Inflammatory macrophage (primary cell): ENCODE data around the gene C11orf52.
A peak's percentile ranks its signal among the peaks of the same experiment; 100 is the strongest.
"Not testable (repeated sequence)": the region's sequence is repeated elsewhere in the genome, so short reads cannot be mapped to it uniquely, and the experiment has no call there.

Source experiments
- DNase-seq, 2 donors: peaks; one replicate each; pipeline ENCODE4 v3.0.0-alpha.2; 2020 to 2022
- total RNA-seq, 18 experiments: gene quantifications; one replicate each; lab custom pipeline; 2026; ENCODE audit warnings: mixed read lengths in 6 of 18, inconsistent platforms in 2 of 18; lab: John Stamatoyannopoulos, UW

Gene C11orf52
- total RNA-seq: 0 to 0.04 (median 0) reads per million in 18 experiments

DNA sequence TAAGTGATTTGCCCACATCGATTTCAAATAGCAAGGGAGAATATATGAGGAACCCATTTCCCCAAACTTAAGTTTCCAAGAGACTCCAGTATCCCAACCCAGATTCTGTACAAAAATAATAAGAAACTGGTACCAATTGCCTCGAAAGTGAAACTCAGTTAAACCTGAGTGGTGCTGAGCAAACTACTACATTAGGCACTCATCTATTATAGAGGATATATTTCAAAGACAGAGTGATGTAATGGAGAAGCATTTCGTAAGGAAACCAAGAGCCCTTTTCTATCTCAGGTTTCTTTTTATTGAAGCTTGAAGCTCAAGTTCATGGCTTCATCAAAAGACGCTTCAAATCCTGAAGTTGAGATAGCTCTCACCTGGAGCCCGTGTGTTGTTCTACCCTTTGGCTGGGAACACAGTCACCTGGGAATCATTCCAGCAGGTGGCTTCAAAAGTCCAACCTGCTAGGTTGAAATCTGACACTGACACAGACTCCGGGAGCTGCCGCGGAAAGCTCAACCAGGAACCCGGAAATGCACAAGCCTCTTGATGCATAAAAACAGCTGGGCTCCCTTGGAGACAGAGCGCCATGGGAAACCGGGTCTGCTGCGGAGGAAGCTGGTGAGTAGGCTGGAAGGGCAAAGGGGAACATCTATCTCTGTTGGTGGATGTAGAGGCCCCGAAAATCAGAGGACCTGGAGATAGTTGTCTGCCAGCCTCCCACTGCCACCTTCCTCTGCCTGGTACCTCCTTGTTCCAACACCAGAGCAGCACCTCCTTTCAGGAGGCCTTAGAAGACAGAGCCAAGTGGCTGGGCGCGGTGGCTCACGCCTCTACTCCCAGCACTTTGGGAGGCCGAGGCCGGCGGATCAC lies at the start of gene C11orf52:
Gene C11orf52, plus strand, starts transcription at position 524 of the 867 bp plus-strand sequence. Its CDS starts 60 bp downstream, at position 584.
- no peak for DNase-seq

DNA sequence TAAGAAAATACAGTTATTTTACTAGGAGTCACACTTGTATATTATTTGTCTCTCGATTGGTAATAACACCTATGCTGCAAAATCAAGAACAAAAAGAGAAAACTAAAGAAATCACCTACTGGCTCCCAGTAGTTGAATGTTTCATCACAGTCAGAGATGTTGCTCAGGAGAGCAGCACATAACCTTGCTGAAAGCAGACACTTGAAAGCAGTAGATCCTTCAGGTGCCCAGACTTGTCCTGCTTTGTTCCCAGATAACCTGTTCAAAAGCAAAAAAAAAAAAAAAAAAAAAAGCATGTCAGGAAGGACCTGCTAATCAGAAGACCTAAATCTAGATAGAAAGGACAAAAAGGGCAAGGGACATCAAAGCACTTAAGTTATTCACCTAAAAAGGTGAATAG lies 48.6 kb upstream of the C11orf52 start:
- DNase-seq: no peak

DNA sequence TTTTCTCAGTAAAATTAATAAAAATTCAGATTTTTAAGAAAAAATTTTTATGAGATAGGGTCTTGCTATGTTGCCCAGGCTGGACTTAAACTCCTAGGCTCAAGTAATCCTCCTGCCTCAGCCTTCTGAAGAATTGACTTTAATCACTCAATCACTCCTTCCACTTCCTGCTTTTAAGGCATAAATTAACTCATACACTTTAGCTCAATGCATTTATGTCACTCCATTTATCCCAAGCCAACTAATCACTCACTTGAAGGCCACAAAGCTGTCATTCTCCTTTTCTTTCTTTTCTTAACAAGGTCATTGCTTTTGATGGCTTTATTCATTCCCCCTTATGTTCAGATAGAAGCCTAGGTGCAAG lies 48.2 kb upstream of the C11orf52 start:
- DNase-seq: peak in 1 of 2 donors; percentile 12

DNA sequence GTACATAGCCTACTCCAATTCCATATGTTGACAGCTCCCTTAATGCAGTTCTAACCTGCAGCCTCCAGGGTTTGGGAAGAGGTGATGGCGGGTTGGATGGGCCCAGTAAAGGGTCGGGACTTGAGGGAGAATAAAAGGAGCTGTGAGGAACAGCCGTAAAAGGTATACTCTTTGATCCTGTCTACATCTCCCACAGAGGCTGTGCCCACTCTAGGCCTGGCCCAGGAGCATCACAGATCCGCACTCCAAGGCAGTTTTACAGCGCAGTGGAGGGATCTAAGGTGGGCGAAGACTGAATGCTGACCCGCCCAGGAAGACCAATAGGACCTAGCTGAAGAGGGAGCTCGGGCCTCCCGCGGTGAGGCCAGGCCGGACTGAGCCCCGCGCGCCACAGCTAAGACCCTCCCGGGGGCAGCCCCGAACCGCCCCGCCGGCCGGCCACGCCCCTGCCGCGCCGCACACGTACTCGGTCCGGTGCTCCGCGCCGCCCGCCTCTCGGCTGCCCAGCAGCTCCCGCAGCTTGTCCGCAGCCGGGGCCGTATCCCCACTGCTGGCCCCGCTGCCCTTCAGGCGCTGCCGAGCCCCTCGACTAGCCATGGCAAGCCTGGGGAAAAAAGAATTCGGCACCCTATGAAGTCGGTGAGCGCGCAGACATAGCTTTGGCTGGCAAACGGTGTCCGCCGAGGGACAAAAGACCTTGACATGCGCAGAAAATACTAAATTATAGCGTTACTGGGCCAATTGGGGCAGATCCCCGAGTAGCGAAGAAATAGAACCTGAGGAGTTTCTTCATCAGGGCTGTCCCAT lies 47.6 kb upstream of the C11orf52 start, which contains the start of gene ALG9:
Gene ALG9, minus strand, starts transcription at position 696 of the 807 bp plus-strand sequence. Its CDS starts 99 bp downstream, at position 597.
- DNase-seq: peak; percentile 76 to 77

DNA sequence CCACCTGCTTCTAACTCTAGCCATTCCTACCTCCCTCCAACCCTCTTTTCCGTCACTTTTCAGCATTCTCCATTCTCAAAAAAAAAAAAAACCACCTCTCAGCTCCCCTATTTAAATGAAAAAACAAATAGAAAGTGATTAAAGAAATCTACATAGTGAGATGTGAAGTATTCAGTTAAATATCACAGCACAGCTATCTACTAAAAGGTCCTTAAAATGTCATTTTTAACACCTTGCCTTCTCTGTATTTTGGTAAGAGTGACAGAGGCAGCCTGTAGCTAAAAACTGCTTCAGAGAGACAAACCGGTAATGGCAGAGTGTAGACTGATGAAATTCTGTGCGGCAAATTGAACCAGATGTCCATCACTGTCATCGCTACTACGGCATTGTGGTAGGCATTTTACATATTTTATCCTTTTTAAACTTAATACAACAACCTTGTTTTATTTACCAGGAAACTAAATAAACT lies 47.0 kb upstream of the C11orf52 start:
- no peak for DNase-seq

DNA sequence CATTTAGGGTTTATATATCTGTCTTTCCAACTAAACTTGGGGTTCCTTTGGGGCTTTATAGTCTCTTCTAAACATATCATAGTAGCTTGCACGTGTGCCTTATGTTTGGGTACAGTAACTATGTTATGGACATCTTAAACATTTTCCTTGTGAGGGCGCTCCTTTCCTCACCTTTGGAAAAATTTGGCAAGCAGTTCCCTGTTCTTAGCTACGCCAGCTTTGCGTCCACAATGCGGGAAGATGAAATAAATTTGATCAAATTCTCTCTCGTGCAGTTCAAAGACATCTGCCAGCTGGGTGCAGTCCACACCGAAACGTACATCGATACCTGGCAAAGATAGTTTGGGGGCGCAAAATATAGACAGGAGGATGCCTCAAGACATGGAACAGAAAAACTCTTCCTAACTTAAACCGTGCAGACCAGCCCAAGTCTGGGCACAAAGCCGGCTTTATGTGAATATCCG lies 40.3 kb upstream of the C11orf52 start:
- DNase-seq: peak in 1 of 2 donors; percentile 46

DNA sequence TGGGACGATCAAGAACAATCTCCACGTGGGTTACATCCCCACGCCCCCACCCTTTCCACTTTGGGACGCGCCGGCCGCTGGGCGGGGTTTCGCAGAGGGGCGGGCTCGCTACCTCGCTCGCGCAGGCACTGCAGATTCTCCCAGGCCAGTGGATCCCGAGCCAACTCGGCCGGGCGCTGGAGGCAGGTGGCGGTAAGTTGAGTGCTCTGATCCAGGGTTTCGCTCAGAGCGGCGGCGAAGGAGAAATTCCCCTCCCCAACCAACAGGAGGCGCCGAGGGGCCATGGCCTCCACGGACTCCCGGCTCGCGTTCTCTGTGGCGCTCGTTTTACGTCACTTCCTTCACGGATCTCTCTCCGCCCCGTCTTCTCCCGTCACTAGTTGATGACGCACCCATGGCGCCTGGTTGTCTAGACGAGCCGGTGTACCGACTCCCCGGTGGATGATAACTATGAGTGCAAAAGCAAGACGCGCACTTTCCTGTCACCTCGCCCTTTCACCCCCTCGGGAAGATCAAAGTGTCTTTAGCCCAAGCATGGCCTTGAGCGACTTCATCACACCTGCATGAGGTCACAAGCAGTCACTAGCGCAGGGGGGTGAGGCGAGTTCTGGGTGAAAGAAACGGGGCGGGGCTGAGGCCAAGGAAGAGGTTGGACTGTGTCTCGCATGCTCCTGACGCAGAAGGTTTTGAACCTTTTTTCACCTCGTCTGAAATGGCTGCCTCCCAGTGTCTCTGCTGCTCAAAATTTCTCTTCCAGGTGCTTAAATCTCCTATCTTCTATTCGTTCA lies 39.7 kb upstream of the C11orf52 start, which contains the start of the genes CFAP68 and FDXACB1:
Gene CFAP68, plus strand, starts transcription at position 693 of the 788 bp plus-strand sequence. Its CDS starts 20 bp downstream, at position 713.
Gene FDXACB1, minus strand, starts transcription at position 317 of the 788 bp plus-strand sequence. Its CDS starts 33 bp downstream, at position 284.
- DNase-seq: peak; percentile 95 to 96

GRCh38 chr11:111879637-111879960 lies 39.1 kb upstream of the C11orf52 start:
- no peak for DNase-seq

- no peak for DNase-seq
Measured at GRCh38 chr11:111882202-111882601, 36.5 kb upstream of the C11orf52 start.

GRCh38 chr11:111885053-111885452 lies 33.7 kb upstream of the C11orf52 start:
- not testable (repeated sequence) for DNase-seq

DNA sequence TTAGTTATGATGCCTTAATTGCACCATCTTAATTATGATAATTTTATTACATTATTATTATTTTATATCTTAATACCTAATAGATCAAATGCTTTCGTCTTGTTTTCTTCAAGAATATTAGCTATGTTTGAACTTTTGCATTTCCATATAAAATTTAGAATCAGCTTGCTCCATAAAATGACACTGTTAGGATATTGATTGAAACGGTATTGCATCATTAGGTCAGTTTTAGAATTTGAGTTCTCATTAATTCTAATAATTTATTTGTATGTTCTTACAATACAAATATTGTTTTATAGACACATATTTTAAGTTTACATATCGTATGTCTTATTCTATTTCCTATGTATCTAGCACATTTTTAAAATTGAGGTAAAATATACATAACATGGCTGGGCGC lies 32.7 kb upstream of the C11orf52 start:
- DNase-seq: no peak

DNA sequence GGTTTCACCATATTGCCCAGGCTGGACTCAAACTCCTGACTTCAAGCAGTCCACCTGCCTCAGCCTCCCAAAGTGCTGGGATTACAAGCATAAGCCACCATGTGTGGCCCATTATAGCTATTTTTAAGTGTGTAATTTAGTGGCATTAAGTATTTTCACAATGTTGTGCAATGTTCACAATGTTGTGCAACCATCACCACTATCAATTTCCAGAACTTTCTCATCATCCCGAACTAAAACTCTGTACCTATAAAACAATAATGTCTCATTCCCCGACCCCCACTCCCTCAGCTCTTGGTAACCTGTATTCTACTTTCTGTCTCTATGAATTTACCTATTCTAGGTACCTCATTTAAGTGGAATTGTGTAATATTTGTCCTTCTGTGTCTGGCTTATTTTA lies 31.9 kb upstream of the C11orf52 start:
- DNase-seq: no peak

- DNase-seq: peak; percentile 15 to 48
Measured at GRCh38 chr11:111905411-111905810, 13.3 kb upstream of the C11orf52 start.

DNA sequence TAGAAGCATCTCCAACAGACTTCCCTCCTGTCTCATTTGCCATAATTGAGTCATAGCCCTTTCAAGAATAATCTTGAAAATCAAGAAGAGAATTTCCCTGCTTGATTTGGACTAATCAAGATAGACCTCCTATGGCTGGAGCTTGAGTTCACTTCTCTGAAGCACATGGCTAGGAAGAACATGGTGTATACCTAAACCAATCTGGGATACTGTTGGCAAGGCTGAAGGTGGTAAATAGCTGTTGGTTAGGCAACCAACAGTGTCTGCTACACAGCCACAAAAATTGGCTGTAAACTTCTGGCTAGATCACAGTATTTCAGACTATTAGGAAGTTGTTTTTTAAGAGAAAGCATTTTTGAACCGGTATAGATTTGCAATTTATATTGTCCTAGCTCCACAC lies 12.0 kb upstream of the C11orf52 start:
- no peak for DNase-seq

DNA sequence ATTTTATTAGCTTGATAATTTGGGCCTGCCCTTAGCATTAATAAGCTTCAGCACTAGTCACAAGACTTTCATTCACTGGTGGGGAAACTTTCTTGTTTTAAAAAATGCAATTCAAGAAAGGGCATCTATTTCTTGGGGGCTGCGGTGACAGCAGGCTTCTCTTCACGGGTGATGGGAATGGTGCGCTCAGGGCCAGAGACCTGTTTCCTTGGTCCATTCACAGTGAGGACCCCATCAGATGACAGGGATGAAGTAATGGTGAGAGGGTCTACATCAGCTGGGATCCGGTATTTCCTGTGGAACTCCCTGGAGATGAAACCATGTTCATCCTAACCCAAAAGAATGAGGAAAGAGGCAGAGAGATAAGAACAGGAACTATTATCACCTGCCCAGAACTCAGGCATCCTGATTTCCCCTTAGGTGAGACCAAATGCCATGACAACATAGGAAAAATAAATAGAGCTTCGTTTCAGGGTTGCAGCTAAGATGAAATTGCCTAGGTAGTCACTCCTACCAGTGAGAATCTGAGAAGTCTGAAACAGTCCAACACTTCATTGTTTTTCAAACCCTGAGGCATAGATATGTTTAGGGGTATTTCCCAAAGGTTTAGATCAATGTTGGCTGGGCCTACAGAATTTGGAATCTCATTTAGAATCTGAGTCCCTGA lies 9.9 kb upstream of the C11orf52 start:
- DNase-seq: no peak

DNA sequence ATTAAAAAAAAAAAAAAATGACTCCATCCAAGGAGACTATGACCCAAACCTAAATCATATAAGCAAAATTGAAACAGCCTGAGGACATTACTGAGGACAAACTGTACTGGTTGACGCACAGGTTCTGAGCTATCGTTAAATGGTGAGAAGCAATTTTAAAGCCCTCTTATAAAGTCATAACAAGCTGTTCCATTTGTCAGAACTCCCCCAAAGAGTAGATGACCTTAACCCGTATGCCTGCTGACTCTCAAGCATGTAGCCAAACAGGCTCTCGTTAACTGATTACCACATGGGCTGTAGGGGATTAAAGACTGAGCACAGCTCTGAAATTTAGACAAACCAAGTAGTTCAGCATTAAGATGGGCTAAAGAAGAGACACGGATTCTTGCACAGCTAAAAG lies 9.3 kb upstream of the C11orf52 start:
- DNase-seq: no peak

DNA sequence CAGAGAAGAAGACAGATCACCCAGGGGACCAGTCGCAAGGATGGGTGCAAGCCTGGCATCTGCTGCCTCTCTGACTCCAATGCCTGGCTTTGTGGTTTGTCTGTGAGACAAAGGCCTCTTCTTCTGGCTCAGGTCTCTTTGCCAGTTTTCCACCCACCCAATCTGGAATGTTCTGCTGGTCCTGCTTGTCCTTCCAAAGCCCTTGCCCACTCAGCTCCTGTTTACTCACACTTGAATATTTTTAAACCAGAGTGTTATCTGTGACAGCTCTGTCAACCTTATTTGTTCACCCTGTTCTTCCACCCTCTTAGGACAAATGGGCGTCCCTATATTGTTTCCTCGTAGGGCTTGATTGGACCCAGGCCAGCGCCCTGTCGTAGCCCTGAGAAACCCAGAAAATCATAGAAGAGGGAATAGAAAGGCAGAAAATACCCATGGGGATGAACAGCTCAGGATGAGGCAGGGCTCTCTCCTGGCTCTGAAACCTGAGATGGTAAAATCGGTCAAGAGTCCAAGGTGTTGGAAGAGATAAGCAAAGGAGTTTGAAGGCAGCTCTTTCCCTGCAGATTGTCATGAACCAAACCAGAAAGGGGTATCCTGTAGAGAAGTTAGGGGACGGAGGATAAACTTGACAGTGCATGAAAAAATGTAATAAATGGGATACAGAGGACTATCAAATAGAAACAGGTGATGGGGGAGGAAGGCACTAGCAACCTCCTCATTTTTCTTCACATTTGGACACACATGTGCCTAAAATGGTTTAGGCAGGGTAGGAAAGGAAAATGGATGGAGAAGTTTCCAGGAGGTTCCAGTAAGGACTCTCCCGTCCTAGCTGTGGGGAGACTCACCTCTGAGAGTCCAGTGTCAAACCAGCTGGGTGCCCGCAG lies 7.8 kb upstream of the C11orf52 start:
- DNase-seq: no peak

DNA sequence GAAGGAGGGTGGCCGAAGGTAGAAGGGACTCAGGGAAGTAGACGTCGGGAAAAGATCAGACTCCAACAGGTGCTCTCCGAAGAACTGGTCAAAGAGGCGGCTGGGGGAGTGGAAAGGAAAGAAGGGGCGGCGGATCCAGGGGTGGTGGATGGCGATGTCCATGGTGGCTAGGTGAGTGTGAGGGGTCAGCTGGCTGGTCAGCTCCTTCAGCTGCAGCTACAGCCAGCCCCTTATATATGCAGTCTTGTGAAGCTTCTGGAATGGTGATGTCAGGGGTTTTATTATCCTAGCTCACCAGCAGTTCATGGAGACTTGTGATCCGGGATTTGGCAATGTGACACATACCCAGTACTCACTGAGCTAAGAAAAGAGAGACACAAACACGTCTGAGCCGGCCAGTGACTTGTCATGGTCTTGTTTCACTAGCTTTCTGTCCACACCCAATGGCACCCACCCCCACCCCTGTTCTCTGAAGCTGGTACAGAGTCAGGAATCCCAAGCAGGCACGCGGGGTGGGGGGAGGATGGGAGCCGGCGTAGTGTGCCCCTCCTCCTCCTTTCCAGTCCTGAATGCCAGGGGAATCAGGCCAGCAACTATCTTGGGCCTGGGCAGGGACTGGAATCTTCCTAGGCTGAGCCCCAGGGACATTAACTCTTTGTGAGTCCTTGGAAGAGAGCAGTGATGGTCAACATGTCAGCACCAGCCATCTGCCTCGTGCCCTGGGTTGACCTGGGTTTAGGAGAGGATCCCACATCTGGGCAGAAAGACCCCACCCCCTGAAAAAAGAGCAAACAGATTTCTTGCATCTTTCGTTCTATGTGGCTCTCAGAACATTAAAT lies 6.9 kb upstream of the C11orf52 start, which contains the start of gene CRYAB:
Gene CRYAB, minus strand, starts transcription at position 208 of the 839 bp plus-strand sequence. Its CDS starts 46 bp downstream, at position 162.
- no peak for DNase-seq

GRCh38 chr11:111912535-111912934 lies 6.2 kb upstream of the C11orf52 start, which contains the start of gene HSPB2:
TSS of gene HSPB2 (plus strand) at chr11:111912734. CDS start at chr11:111912830, 96 bp downstream.
- DNase-seq: no peak
